Measurements from ENCODE around the gene CYP24A1. TPM values are rescaled to one million over a fixed set of nuclear protein-coding genes. Genes with fewer than 3 reads are reported as not detected.

CYP24A1 gene
- total RNA-seq, 2 experiments from 2014 or later = 0.40 to 0.58 TPM

GRCh38 chr20:54163402-54163801 lies 10.4 kb downstream of the CYP24A1 start:
- H3K36me3 Mint-ChIP-seq = no peaks in the 10 kb centered on the region
- POLR2A ChIA-PET = no interaction called here
- no peak for ATAC-seq (ENCODE audit: low read depth)

DNA sequence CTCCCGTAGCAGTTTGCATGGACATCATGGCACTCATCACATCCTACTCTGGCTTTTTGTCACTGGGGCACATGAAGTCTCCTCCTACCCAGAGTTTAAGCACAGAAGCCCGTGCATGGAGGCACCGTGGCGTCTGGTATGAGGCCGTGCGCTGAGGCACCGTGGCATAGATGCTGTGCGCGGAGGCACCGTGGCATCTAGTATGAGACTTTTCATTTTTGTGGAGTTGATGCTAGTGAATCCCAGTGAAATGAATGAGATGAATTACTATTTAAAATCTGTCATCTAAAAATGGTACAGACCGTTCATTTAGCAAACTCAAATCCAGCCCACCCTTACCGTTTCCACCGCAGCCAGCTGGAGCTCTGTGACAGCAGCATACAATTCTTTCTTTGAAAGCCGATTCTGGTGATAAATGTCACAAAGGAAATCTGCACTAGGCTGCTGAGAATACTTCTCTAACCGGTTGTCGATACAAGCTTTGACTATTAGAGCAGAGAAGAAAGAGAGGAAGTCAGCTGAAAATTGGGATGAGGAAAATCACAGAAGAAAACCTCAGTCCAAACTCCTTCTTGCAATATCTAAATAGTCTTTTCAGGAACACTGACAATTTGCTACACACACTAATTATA lies 11.3 kb downstream of the CYP24A1 start:
- POLR2A ChIA-PET = no interaction called here
- peaks cover 9% of the 10 kb centered on the region for H3K27me3 Mint-ChIP-seq
- H3K9me3 Mint-ChIP-seq = no peaks in the 10 kb centered on the region
- no peak overlapping the region for H3K4me3 Mint-ChIP-seq
- DNase-seq = no peak
- no peak for ATAC-seq (ENCODE audit: low read depth)
- H3K4me1 Mint-ChIP-seq = no peaks in the 10 kb centered on the region
- H3K36me3 Mint-ChIP-seq = no peaks in the 10 kb centered on the region
- no peak overlapping the region for H3K27ac Mint-ChIP-seq

More at GRCh38 chr20:54163402-54163801, 10.4 kb downstream of the CYP24A1 start:
- peaks cover 13% of the 10 kb centered on the region for H3K27me3 Mint-ChIP-seq
- no peak for DNase-seq
- H3K4me3 Mint-ChIP-seq = no peak overlapping the region
- no peaks in the 10 kb centered on the region for H3K9me3 Mint-ChIP-seq
- H3K4me1 Mint-ChIP-seq = peaks cover 1% of the 10 kb centered on the region
- H3K27ac Mint-ChIP-seq = no peak overlapping the region

GRCh38 chr20:54161821-54162149 lies 12.0 kb downstream of the CYP24A1 start:
- Mint-ChIP-seq H3K36me3 (no peaks in the 10 kb centered on the region), H3K27me3 (peaks cover 9% of the 10 kb centered on the region), H3K4me1 (no peaks in the 10 kb centered on the region), H3K9me3 (no peaks in the 10 kb centered on the region), H3K27ac (no peak overlapping the region), H3K4me3 (no peak overlapping the region)
- ATAC-seq (ENCODE audit: low read depth) (no peak), DNase-seq (no peak)
- POLR2A ChIA-PET = no interaction called here

- Mint-ChIP-seq H3K4me1 (no peaks in the 10 kb centered on the region), H3K4me3 (no peak overlapping the region)
- no peak for ATAC-seq (ENCODE audit: low read depth)
Observed at GRCh38 chr20:54161008-54161820, 12.6 kb downstream of the CYP24A1 start.

GRCh38 chr20:54160065-54161007 lies 13.4 kb downstream of the CYP24A1 start:
- no peak overlapping the region for H3K27ac Mint-ChIP-seq
- DNase-seq (no peak), ATAC-seq (ENCODE audit: low read depth) (no peak)
- no peaks in the 10 kb centered on the region for H3K9me3 Mint-ChIP-seq
- H3K27me3 Mint-ChIP-seq = peaks cover 8% of the 10 kb centered on the region
- H3K4me3 Mint-ChIP-seq = no peak overlapping the region
- H3K36me3 Mint-ChIP-seq = no peaks in the 10 kb centered on the region
- no peaks in the 10 kb centered on the region for H3K4me1 Mint-ChIP-seq
- POLR2A ChIA-PET = no interaction called here

More at GRCh38 chr20:54161008-54161820, 12.6 kb downstream of the CYP24A1 start:
- Mint-ChIP-seq H3K27me3 (peaks cover 5% of the 10 kb centered on the region), H3K27ac (no peak overlapping the region), H3K36me3 (no peaks in the 10 kb centered on the region), H3K9me3 (no peaks in the 10 kb centered on the region)
- POLR2A ChIA-PET = no interaction called here
- DNase-seq = no peak

DNA sequence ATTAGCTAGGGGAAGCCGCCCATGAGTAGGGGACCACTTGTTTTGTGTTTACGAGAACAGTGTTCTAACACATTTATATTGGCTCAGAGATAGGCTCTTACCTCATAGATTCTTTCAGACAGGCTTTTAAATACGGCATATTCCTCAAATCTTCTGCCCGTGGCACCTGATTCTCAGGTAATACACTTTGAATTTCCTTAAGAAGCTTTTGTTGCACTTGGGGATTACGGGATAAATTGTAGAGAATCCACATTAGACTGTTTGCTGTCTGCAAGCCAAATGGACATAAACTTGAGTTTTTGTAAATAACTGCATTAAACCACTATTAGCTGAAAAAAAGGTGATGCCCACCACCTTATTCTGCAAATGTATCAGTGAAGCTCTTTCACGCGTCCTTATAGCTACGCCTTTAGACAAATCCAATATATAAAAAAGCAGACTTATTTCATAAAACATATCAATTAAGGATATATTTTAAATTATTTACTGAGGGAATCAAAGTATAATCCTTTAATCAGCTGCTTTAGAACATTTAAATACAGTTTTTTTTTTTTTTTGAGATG lies 14.8 kb downstream of the CYP24A1 start:
- POLR2A ChIA-PET = interaction anchor here (0.7 kb wide), 1 partner anchor 472 kb away, joined by 4 read pairs; no protein-coding TSS in a partner anchor
- H3K36me3 Mint-ChIP-seq = no peaks in the 10 kb centered on the region

DNA sequence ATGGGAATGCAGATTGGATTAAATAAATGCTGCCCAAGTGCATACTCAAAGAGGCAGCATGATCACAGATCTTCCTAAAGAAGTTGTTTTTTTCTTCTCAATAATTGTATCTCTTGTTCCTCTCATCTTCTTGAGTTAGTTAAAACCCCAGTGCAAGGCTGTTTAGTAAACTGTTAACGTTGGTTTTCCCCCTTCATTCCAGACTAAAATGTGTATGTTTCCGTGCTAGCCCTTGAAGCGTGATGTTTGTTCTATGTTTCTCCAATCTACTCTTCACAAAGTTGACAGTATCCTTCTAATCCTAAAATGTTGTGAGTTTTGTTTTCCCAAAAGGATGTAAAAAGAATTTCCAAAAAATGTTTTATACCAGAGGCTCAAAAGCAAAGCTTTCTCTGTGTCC lies 15.6 kb downstream of the CYP24A1 start:
- no peak overlapping the region for H3K4me3 Mint-ChIP-seq
- no peak for ATAC-seq (ENCODE audit: low read depth)
- DNase-seq = no peak
- H3K27me3 Mint-ChIP-seq = peaks cover 9% of the 10 kb centered on the region
- H3K9me3 Mint-ChIP-seq = no peaks in the 10 kb centered on the region
- H3K36me3 Mint-ChIP-seq = no peaks in the 10 kb centered on the region
- POLR2A ChIA-PET = no interaction called here
- H3K27ac Mint-ChIP-seq = no peak overlapping the region
- no peaks in the 10 kb centered on the region for H3K4me1 Mint-ChIP-seq

More for the DNA sequence above, 14.8 kb downstream of the CYP24A1 start:
- Mint-ChIP-seq H3K4me3 (no peak overlapping the region), H3K27me3 (peaks cover 9% of the 10 kb centered on the region), H3K27ac (no peak overlapping the region), H3K4me1 (no peaks in the 10 kb centered on the region), H3K9me3 (no peaks in the 10 kb centered on the region)
- ATAC-seq (ENCODE audit: low read depth) = no peak
- no peak for DNase-seq

DNA sequence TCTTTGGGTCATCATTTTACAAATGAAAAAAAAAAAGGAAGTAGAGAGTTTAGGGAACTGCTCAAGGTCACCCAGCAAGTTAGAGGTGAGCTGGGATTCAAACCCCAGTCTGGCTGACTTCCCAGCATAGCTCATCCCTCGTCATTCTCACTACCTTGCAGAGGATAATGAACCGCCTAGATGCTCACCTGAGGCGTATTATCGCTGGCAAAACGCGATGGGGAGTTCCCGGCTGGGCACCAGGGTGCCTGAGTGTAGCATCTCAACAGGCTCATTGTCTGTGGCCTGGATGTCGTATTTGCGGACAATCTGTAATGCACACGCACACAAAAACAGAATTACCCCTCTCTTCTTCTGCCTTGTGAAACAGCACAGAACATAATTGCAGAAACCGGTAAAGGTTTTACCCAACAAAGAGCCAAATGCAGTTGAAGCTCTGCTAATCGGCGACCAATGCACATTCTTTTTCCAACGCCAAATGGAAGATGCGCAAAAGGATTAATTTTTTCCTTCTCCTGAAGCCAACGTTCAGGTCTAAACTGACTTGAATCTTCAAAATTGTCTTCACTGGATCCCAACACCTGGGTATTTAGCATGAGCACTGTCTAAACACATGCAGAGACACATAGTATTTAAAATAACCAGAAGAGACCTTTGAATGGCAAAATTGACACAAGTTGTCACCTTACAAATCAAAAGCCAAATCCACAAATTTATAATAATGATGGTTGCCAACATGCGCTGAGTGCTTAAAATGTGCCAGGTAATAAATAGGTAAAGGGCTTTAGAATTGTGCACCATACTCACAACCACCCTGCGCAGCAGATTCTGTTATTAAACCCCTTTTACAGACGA lies 16.6 kb downstream of the CYP24A1 start:
- POLR2A ChIA-PET = no interaction called here
- no peak overlapping the region for H3K4me3 Mint-ChIP-seq
- ATAC-seq (ENCODE audit: low read depth) (no peak), DNase-seq (no peak)
- H3K27ac Mint-ChIP-seq = no peak overlapping the region
- no peaks in the 10 kb centered on the region for H3K36me3 Mint-ChIP-seq
- no peaks in the 10 kb centered on the region for H3K4me1 Mint-ChIP-seq
- no peaks in the 10 kb centered on the region for H3K9me3 Mint-ChIP-seq
- peaks cover 4% of the 10 kb centered on the region for H3K27me3 Mint-ChIP-seq

DNA sequence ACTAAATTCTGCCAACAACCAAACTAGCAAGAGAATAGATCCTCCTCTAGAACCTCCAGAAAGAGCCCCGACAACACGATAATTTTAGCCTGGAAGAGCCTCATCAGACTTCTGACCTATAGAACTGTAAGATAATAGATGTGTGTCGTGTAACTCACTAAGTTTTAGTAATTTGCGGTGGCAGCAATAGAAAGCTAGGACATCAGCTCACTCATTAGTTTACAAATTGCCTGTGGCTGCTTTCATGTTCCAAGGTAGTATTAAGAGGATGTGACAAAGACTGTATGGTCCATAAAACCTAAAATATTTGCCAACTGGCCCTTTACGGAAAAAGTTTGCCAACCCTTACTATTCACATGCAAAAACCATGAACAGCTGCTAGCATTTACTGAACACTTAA lies 17.3 kb downstream of the CYP24A1 start:
- H3K27ac Mint-ChIP-seq = no peak overlapping the region
- no peaks in the 10 kb centered on the region for H3K4me1 Mint-ChIP-seq
- H3K9me3 Mint-ChIP-seq = no peaks in the 10 kb centered on the region
- no peak overlapping the region for H3K4me3 Mint-ChIP-seq
- H3K27me3 Mint-ChIP-seq = peaks cover 4% of the 10 kb centered on the region
- POLR2A ChIA-PET = no interaction called here
- H3K36me3 Mint-ChIP-seq = no peaks in the 10 kb centered on the region
- DNase-seq (no peak), ATAC-seq (ENCODE audit: low read depth) (no peak)

DNA sequence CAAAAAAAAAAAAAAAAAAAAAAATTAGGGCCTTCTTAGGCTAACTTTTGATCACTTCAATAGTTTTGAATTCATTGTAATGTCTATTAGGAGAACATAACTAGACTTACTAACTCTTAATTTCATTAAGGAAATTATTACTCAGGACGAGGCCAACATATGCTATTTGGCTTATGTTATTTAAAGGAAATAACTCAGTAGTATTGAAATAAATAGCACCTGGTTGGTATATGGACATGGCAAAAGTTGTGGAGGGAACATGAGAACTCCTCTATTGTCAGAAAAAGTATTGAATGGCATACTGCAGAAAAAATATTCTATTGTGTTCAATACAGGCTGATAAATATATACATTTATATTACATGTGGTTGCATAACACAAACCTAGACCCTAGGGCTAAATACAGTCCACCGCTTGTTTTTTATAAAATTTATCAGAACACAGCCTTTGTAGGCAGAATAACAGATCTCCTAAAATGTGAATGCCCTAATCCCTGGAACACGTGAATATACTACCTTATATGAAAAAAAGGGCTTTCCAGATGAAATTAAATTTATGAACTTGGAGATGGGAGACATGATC lies 18.0 kb downstream of the CYP24A1 start:
- no peak for DNase-seq
- Mint-ChIP-seq H3K9me3 (no peaks in the 10 kb centered on the region), H3K27ac (no peak overlapping the region), H3K36me3 (no peaks in the 10 kb centered on the region), H3K4me3 (no peak overlapping the region), H3K4me1 (no peaks in the 10 kb centered on the region), H3K27me3 (peaks cover 4% of the 10 kb centered on the region)
- POLR2A ChIA-PET = no interaction called here
- no peak for ATAC-seq (ENCODE audit: low read depth)

DNA sequence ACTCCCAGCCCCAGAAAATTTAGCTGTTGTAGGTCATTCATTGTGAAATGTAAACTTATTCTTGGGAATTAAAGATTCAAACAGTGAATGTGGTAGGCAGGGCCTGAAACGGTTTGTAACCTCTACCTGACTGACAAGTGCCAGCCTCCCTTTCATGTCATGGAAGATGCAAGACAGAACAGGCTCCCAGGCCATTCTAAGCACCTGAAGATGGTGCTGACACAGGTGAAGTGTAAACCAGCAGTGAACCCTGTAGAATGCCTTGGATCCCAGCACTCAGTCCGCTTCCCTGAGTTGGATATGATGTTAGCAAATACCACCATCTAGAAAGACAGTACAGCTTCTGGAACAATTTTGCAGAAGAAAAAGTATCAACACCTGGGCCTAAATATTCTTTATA lies 19.3 kb downstream of the CYP24A1 start:
- Mint-ChIP-seq H3K36me3 (no peaks in the 10 kb centered on the region), H3K27me3 (peaks cover 4% of the 10 kb centered on the region), H3K27ac (no peak overlapping the region), H3K4me3 (no peak overlapping the region), H3K4me1 (no peaks in the 10 kb centered on the region), H3K9me3 (no peaks in the 10 kb centered on the region)
- POLR2A ChIA-PET = no interaction called here
- ATAC-seq (ENCODE audit: low read depth) (no peak), DNase-seq (no peak)

DNA sequence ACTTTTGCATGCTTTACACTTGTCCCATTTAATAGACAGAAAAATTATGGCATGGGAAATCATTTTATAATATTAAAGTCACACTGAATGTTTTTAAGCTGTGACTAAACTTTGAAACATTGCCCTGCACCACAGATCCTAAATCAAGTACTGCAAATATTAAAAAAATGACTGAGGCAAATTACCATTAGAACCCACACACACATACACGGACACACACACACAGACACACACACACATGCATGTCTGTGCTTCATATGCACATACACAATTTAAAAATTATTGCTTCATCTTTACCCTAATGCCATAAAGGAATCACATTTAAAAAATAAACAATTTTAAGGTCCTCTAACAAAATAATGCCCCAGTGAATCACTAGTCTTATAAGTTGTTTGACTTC lies 19.9 kb downstream of the CYP24A1 start:
- H3K27ac Mint-ChIP-seq = no peak overlapping the region
- H3K4me1 Mint-ChIP-seq = no peaks in the 10 kb centered on the region
- H3K36me3 Mint-ChIP-seq = no peaks in the 10 kb centered on the region
- H3K9me3 Mint-ChIP-seq = no peaks in the 10 kb centered on the region
- no peak overlapping the region for H3K4me3 Mint-ChIP-seq
- no peak for DNase-seq
- peaks cover 4% of the 10 kb centered on the region for H3K27me3 Mint-ChIP-seq
- ATAC-seq (ENCODE audit: low read depth) = no peak
- POLR2A ChIA-PET = no interaction called here

All from activated naive CD8-positive, alpha-beta T cell treated with anti-CD3 and anti-CD28 coated beads, Interleukin-2, amount 10 ng/mL, durations not matched to agents 7 days and 5 days (primary cell).